Measurements from ENCODE around the gene COTL1. TPM values are rescaled to one million over a fixed set of nuclear protein-coding genes. Genes with fewer than 3 reads are reported as not detected.

COTL1 gene, protein sequence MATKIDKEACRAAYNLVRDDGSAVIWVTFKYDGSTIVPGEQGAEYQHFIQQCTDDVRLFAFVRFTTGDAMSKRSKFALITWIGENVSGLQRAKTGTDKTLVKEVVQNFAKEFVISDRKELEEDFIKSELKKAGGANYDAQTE
- total RNA-seq = 152 and 176 TPM in 2 replicates

DNA sequence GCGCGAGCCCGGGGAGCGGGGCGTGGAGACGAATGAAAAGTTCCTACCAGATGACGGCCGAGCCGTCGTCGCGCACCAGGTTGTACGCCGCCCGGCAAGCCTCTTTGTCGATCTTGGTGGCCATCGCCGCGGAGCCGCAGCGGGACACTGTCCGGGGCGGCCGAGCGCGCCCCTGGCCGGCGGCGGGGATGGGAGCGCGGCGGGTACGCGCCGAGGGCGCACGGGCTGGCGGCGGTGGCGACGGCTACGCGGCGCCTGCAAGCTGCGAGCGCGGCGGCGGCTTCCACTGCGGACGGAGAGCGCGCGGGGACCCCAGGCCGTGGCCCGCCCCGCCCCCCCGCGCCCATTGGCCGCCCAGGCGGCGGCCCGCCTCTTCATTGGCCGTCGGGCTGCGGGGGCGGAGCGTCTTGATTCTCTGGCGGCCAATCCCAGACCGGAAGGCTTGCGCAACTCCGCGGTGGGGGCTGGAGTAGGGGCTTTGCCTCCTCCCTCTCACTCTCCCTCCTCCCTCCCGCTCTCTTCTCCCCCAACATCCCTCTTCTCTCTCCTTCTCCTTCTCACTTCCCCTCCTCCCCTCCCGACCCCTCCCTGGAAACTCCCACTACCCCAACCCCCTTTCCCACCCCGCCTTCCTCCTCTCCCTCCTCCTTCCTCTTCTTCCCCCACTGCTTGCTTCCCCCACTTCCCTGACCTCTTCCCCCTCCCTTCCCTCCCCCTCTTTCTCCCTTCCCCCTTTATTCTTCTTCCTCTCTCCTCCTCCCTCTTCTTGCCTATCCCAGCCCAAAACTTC, at the start of gene COTL1:
Gene COTL1, minus strand, starts transcription at position 288 of the 790 bp plus-strand sequence. Its CDS starts 164 bp downstream, at position 124.
- DNase-seq (ENCODE audit: low read depth in 2 of 2) = peak; percentile 77 to 97

GRCh38 chr16:84665843-84666242, 48.0 kb upstream of the COTL1 start:
- DNase-seq (ENCODE audit: low read depth in 2 of 2) = no peak

- no peak for DNase-seq (ENCODE audit: low read depth in 2 of 2)
Observed at GRCh38 chr16:84665359-84665758, 47.5 kb upstream of the COTL1 start.

GRCh38 chr16:84663433-84664101, 45.7 kb upstream of the COTL1 start:
- DNase-seq (ENCODE audit: low read depth in 2 of 2) = no peak

DNA sequence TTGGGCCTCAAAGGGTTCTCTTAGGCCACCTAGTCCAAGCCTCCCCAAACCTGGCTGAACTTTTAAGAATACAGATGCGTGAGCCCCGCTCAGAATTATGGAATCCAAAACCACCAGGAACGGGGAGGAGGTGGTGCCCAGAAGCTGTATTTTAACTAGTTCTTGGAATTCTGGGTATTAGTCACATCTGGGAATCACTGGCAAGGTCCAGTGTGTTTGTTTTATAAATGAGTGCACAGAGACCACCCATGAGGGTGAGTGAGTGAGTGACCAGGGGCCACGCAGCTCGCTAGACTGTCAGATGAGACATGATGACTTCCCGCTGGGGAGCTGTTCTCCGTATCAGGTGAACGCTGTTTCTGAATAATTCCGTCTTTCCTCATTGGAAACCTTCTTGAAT, 44.6 kb upstream of the COTL1 start:
- no peak for DNase-seq (ENCODE audit: low read depth in 2 of 2)

DNA sequence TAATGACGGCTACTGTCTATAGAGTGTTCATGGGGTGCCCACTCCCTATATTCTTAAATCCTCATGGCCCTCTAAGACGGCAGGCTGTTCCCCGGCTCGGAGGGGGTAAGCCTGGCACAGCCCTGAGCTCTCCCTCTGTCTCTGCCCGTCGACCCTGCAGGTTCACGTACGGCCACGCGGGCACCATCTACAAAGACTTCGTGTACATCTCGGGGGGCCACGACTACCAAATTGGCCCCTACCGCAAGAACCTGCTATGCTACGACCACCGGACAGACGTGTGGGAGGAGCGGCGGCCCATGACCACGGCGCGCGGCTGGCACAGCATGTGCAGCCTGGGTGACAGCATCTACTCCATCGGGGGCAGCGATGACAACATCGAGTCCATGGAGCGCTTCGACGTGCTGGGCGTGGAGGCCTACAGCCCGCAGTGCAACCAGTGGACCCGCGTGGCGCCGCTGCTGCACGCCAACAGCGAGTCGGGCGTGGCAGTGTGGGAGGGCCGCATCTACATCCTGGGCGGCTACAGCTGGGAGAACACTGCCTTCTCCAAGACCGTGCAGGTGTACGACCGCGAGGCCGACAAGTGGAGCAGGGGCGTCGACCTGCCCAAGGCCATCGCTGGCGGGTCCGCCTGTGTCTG, 43.7 kb upstream of the COTL1 start:
- no peak for DNase-seq (ENCODE audit: low read depth in 2 of 2)

DNA sequence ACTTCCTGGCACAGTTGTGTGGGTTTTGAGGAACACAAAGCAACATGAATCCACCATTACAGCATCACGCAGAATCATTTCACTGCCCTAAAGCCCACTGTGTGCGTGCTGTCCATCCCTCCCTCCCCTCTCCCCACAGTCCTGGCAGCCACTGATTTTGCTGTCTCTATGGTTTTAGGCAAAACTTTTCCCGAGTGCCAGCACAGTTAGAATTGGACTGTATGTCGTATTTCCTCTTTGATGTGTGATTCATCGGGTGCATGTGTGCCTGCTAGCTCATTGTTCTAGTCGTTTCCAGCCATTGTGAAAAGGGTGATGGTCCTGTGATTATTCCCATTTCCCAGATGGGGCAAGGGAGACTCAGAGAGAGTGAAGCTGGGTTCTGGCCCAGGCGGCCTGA, 43.1 kb upstream of the COTL1 start:
- DNase-seq (ENCODE audit: low read depth in 2 of 2) = peak; percentile 87 to 93

GRCh38 chr16:84659656-84660300, 41.9 kb upstream of the COTL1 start:
- no peak for DNase-seq (ENCODE audit: low read depth in 2 of 2)

DNA sequence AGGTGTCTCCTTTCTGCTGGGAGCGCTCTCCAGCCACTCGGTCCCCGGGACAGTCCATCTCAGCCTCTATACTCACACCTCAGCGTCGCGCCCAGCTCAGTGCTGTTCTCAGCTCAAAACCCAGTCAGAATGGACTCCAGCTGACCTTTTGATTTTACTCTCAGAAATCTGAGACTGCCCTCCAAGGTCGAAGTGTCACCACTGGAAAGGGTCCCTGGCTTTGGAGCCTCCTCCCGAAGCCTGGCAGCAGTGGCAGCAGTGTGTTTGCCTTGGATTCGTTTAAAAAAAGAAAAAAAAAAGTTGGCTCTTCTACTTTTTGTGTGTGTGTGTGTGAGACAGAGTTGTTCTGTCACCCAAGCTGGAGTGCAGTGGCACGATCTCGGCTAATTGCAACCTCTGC, 40.8 kb upstream of the COTL1 start:
- no peak for DNase-seq (ENCODE audit: low read depth in 2 of 2)

DNA sequence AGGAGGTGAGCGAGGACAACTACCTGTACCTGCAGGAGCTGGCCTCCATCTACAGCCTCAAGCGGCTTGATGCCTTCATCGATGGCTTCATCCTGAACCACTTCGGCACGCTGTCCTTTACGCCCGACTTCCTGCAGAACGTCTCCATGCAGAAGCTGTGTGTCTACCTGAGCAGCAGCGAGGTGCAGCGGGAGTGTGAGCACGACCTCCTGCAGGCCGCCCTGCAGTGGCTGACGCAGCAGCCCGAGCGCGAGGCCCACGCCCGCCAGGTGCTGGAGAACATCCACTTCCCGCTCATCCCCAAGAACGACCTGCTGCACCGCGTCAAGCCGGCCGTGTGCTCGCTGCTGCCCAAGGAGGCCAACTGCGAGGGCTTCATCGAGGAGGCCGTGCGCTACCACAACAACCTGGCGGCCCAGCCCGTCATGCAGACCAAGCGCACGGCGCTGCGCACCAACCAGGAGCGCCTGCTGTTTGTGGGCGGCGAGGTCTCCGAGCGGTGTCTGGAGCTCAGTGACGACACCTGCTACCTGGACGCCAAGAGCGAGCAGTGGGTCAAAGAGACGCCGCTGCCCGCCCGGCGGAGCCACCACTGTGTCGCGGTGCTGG, 39.5 kb upstream of the COTL1 start:
- DNase-seq (ENCODE audit: low read depth in 2 of 2) = no peak

DNA sequence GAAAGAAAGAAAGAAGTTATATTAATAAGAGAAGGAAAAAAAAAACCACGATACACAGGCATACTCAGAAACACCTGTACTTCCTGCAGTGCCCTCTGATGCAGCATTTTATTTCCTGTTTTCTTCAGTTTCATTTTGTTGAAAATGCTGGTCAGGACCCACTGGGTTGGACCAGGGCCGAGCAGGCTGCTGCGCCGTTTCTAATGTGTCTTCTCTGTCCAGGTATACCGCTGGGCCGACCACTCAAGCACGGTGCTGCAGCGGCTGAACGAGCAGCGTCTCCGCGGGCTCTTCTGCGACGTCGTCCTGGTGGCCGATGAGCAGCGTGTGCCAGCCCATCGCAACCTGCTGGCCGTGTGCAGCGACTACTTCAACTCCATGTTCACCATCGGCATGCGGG, 38.8 kb upstream of the COTL1 start:
- no peak for DNase-seq (ENCODE audit: low read depth in 2 of 2)

DNA sequence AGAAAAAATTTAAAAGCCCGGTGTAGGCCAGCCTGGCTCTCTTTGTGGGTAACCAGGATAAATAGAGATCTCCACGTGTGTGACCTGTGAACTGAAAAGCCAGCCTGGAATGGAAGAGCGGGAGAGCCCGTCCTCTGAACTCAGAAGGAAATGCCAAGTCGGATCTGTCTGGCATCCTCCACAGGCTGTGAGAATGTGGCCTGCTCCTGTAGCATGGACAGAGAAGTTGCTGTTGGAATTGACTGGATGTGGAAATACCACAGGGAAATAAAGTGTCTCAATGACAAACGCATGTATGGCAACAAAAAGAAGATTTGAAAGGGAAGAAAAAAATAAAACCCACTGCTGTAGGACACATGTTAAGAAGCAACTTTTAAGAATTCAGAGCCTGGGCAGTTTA, 37.1 kb upstream of the COTL1 start:
- DNase-seq (ENCODE audit: low read depth in 2 of 2) = no peak

GRCh38 chr16:84654238-84654637, 36.4 kb upstream of the COTL1 start:
- no peak for DNase-seq (ENCODE audit: low read depth in 2 of 2)

DNA sequence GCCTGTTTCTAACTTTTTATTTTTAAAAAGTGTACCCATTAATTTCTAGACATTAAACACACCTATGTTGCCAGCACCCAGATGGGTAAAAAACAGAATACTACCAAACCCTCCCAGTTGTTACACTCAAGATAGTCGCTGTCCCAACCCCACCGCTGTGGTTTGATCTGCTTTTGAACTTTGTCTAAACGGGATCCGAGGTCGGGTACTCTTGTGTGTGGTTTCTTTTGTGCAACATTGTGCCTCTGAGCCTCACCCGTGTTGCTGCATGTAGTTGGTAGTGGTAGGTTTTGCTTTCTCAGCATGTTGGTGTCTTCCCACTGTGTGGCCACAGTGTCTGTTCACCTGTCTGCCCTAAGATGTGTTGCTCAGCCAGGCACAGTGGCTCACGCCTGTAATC, 34.7 kb upstream of the COTL1 start:
- no peak for DNase-seq (ENCODE audit: low read depth in 2 of 2)

DNA sequence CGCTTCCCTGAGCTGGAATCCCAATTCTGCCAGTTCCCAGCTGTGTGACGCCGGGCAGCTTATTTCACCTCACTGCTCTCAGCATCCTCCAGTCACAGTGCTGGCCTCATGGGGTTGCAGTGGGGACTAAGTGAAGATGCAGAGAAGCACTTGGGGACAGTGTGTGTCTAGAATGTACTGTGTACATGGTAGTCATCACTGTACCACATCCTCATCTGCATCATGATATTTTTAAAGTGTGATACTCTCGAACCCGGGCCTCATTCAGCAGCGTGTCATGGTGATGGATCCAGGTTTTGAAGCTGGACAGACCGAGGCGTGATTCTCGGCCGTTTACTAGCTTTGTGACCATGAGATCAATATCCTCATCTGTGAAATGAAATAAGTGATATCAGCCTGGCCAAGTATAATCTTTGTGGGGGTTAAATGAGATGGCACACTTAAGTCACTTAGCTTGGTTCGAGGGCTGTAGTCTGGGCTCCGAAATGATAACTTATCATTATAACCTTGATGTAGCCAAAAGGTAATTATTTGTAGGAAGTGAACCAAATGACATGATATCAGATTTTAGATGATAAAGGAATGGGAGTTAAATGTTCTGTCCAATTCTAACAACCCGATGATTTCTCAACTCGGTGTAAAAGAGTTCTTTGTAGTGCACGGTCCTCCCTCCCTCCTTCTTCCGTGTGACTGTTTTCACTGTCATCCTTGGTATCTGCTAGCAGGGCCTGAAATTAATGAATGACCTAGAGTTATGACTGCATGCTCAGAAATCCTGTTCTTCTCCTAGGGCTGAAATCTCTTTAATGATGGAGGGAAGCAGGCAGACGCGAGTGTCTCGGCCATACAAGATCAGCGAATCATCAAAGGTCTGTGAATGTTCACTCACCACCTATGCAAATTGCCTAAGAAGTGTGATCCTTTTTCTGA, 32.4 kb upstream of the COTL1 start:
- DNase-seq (ENCODE audit: low read depth in 2 of 2) = no peak

DNA sequence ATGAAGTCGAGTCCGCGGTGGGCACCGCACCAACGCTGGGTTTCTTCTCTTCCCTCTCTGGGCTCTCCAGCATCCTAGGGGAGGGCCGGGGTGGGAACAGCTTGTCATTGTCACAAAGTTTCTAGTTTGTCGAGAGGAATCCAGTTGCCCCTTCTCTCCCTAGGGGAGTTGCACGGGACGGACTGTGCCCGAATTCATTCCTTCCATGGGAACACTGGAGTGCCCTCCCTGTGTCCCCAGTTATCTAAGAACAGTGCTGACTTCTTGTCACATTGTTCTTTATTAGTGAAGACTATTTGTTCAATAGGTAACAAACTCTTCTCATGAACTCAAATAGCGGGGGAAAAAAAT, 31.6 kb upstream of the COTL1 start:
- no peak for DNase-seq (ENCODE audit: low read depth in 2 of 2)

DNA sequence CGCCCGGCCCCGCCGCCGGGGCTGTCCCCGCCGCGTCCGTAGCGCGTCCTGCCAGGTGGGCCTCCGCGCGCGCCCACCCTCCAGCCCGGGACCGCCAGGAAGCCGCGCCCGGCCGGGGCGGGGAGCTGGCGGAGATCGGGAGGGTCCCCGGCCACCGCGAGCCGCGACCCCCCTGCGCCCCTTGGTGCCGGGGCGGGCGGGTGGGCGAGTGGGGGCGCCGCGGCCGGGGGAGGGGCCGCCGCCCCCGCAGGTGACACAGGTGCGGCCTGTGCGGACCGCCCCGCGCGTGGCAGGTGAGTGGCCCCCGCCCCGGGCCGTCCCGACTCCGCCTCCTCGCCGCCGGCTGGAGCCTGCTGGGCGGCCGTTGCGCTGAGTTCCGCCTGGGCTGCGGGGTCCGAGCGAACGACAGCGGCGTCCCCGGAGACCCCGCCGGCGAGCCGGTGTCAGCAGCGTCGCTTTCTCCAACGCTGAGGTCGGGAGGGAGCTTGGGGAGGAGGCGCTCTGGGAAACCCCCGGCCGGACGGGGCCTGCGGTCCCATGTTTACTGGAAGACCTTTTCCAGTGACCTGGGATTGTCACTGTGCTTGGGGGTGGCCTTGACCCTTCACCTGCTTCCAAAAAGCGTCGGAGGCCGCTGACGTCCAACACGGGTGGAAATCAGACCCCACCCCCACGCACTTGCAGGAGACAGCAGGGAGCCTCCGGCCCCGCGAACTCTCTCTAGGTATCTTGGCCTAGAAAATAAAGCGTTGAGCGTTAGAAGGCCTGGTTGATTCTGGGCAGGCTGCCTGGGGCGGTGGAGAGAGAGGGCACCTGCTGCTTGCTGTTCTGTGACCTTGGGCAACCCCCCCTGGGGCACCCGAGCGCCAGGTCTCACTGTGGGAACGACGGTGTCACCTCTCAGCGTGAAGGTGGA, 31.0 kb upstream of the COTL1 start:
- peak in 1 of 2 donors; percentile 34 for DNase-seq (ENCODE audit: low read depth in 2 of 2)

DNA sequence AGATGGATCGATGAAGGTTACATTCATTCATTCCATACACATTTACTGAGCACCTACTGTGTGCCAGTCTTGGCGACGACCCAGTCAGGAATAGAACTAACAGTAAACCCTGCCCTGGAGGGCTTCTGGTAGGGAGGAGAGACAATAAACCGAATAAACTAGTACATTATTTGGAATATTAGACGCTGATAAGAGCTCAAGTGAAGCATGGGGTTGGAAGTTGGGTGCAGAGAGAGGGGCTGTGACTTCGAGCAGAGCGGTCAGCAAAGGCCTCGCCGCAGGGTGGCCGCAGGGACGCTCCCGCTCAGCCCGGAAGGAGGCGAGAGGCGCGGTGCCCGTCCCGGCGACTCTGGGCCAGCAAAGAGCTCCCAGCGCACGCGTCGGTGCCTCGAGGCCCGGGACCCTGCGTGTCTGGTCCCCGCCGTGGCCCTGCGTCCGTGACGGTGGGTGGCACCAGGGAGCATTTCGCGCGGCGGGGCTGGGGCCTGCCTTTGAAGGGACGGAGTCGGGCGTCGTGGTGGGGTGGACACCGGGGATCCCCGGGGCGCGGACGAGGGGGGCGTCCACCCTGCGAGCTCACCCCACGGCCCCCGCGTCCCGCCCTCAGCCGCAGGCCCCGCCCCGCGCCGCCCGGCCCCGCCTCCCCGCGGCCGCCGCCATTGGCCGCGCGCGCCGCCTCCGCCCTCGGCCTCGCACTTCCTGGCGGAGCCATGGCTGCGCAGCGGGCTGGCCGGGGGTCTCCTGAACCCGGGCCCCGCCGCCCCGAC, 30.1 kb upstream of the COTL1 start, which contains the start of gene KLHL36:
Gene KLHL36, plus strand, starts transcription at position 684 of the 767 bp plus-strand sequence. CDS start 2,357 bp downstream, outside the sequence.
- DNase-seq (ENCODE audit: low read depth in 2 of 2) = peak in 1 of 2 donors; percentile 46
